ENCODE measurements around the gene MUC5AC.
A peak's percentile ranks its signal among the peaks of the same experiment; 100 is the strongest.

Gene MUC5AC

GRCh38 chr11:1235901-1236315 is 78.2 kb downstream of the MUC5AC start:
- no peaks in the 10 kb centered on the region for H3K79me2 ChIP-seq (ENCODE audit: control insufficient read depth, insufficient read depth, low read length)
- no peak overlapping the region for H2AK5ac ChIP-seq (ENCODE audit: low read length)
- no peak overlapping the region for H2BK15ac ChIP-seq (replicated peaks; ENCODE audit: low read depth)
- H3K23ac ChIP-seq (ENCODE audit: low read length), result no peak overlapping the region
- no peak for DNase-seq
- no peak overlapping the region for H4K5ac ChIP-seq (ENCODE audit: low read length)
- H2BK120ac ChIP-seq (ENCODE audit: low read depth, low read length), result no peak overlapping the region
- no peak overlapping the region for H4K8ac ChIP-seq (ENCODE audit: low read depth, low read length)
- H3K4me3 ChIP-seq (ENCODE audit: low read length), result no peak overlapping the region
- H3K79me1 ChIP-seq (ENCODE audit: low read length), result no peaks in the 10 kb centered on the region
- no peaks in the 10 kb centered on the region for H3K27me3 ChIP-seq (ENCODE audit: insufficient read depth, low read length, poor library complexity)
- WGBS (ENCODE audit: extremely low coverage, insufficient coverage, low lambda C conversion rate), result no CpG with 5 or more reads among the region's 16 CpGs
- no peak overlapping the region for H3K56ac ChIP-seq (ENCODE audit: low read length)
- H3K36me3 ChIP-seq (ENCODE audit: control insufficient read depth, insufficient read depth, low read length), result no peaks in the 10 kb centered on the region
- no peak overlapping the region for H3K27ac ChIP-seq (ENCODE audit: low read depth, low read length)
- H3K18ac ChIP-seq (ENCODE audit: low read length), result no peak overlapping the region
- no peaks in the 10 kb centered on the region for H3K4me1 ChIP-seq (ENCODE audit: control insufficient read depth, low read depth, low read length)
- H3K4ac ChIP-seq (ENCODE audit: low read depth, low read length), result no peak overlapping the region
- no peak overlapping the region for H3K4me2 ChIP-seq (ENCODE audit: low read length)
- no peak overlapping the region for H2BK5ac ChIP-seq (ENCODE audit: low read length)
- H3K9ac ChIP-seq (ENCODE audit: low read length), result no peak overlapping the region

- Histone ChIP-seq H3K56ac (ENCODE audit: low read length) (no peak overlapping the region), H3K79me2 (ENCODE audit: control insufficient read depth, insufficient read depth, low read length) (no peaks in the 10 kb centered on the region), H3K27me3 (ENCODE audit: insufficient read depth, low read length, poor library complexity) (no peaks in the 10 kb centered on the region), H2BK120ac (ENCODE audit: low read depth, low read length) (no peak overlapping the region), H2AK5ac (ENCODE audit: low read length) (no peak overlapping the region), H3K4me3 (ENCODE audit: low read length) (no peak overlapping the region), H3K4me1 (ENCODE audit: control insufficient read depth, low read depth, low read length) (no peaks in the 10 kb centered on the region), H4K8ac (ENCODE audit: low read depth, low read length) (no peak overlapping the region), H2BK15ac (replicated peaks; ENCODE audit: low read depth) (no peak overlapping the region), H3K18ac (ENCODE audit: low read length) (no peak overlapping the region), H3K9ac (ENCODE audit: low read length) (no peak overlapping the region), H3K4ac (ENCODE audit: low read depth, low read length) (no peak overlapping the region), H3K23ac (ENCODE audit: low read length) (no peak overlapping the region), H2BK5ac (ENCODE audit: low read length) (no peak overlapping the region), H3K79me1 (ENCODE audit: low read length) (no peaks in the 10 kb centered on the region), H3K27ac (ENCODE audit: low read depth, low read length) (no peak overlapping the region), H3K36me3 (ENCODE audit: control insufficient read depth, insufficient read depth, low read length) (no peaks in the 10 kb centered on the region), H4K5ac (ENCODE audit: low read length) (no peak overlapping the region), H3K4me2 (ENCODE audit: low read length) (no peak overlapping the region)
- WGBS (ENCODE audit: extremely low coverage, insufficient coverage, low lambda C conversion rate), result no CpG with 5 or more reads among the region's 37 CpGs
- DNase-seq, result no peak
Observed at GRCh38 chr11:1236316-1237127, 78.8 kb downstream of the MUC5AC start.

DNA sequence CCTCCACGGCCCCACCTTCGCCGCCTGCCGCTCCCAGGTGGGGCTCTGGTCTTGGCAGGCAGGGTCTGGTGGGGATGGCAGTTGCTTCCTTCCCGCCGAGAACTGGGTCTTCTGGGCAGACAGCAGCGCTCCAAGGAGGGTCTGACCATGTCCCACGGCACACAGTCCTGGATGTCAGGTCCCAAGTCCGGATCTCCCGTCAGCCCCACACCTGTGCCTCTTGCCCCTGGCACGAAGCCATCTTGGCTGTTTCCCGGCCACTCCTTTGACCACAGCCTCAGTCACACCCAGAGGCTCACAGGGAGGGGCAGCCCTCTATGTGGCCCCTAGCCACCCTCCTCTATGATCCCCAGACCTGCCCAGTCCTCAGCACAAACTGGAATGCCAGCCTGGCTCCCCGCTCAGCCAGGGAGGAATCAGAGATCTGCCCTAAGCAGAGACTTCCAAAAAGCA is 79.4 kb downstream of the MUC5AC start:
- H2BK5ac ChIP-seq (ENCODE audit: low read length), result no peak overlapping the region
- H3K79me1 ChIP-seq (ENCODE audit: low read length), result no peaks in the 10 kb centered on the region
- no peak overlapping the region for H2AK5ac ChIP-seq (ENCODE audit: low read length)
- H3K9ac ChIP-seq (ENCODE audit: low read length), result no peak overlapping the region
- H3K56ac ChIP-seq (ENCODE audit: low read length), result no peak overlapping the region
- H3K27ac ChIP-seq (ENCODE audit: low read depth, low read length), result no peak overlapping the region
- no peak overlapping the region for H3K23ac ChIP-seq (ENCODE audit: low read length)
- no peaks in the 10 kb centered on the region for H3K36me3 ChIP-seq (ENCODE audit: control insufficient read depth, insufficient read depth, low read length)
- H2BK120ac ChIP-seq (ENCODE audit: low read depth, low read length), result no peak overlapping the region
- no peaks in the 10 kb centered on the region for H3K79me2 ChIP-seq (ENCODE audit: control insufficient read depth, insufficient read depth, low read length)
- H2BK15ac ChIP-seq (replicated peaks; ENCODE audit: low read depth), result no peak overlapping the region
- no peaks in the 10 kb centered on the region for H3K27me3 ChIP-seq (ENCODE audit: insufficient read depth, low read length, poor library complexity)
- no CpG with 5 or more reads among the region's 13 CpGs for WGBS (ENCODE audit: extremely low coverage, insufficient coverage, low lambda C conversion rate)
- no peak overlapping the region for H4K8ac ChIP-seq (ENCODE audit: low read depth, low read length)
- DNase-seq, result no peak
- H3K4me2 ChIP-seq (ENCODE audit: low read length), result no peak overlapping the region
- H4K5ac ChIP-seq (ENCODE audit: low read length), result no peak overlapping the region
- H3K4me1 ChIP-seq (ENCODE audit: control insufficient read depth, low read depth, low read length), result no peaks in the 10 kb centered on the region
- H3K4ac ChIP-seq (ENCODE audit: low read depth, low read length), result no peak overlapping the region
- no peak overlapping the region for H3K4me3 ChIP-seq (ENCODE audit: low read length)
- no peak overlapping the region for H3K18ac ChIP-seq (ENCODE audit: low read length)

- Histone ChIP-seq H3K27ac (ENCODE audit: low read depth, low read length) (no peak overlapping the region), H2BK5ac (ENCODE audit: low read length) (no peak overlapping the region), H4K8ac (ENCODE audit: low read depth, low read length) (no peak overlapping the region), H3K4me1 (ENCODE audit: control insufficient read depth, low read depth, low read length) (no peaks in the 10 kb centered on the region), H3K23ac (ENCODE audit: low read length) (no peak overlapping the region), H4K5ac (ENCODE audit: low read length) (no peak overlapping the region), H3K4ac (ENCODE audit: low read depth, low read length) (no peak overlapping the region), H3K79me1 (ENCODE audit: low read length) (no peaks in the 10 kb centered on the region), H3K79me2 (ENCODE audit: control insufficient read depth, insufficient read depth, low read length) (no peaks in the 10 kb centered on the region), H3K9ac (ENCODE audit: low read length) (no peak overlapping the region), H2AK5ac (ENCODE audit: low read length) (no peak overlapping the region), H2BK120ac (ENCODE audit: low read depth, low read length) (no peak overlapping the region), H3K36me3 (ENCODE audit: control insufficient read depth, insufficient read depth, low read length) (no peaks in the 10 kb centered on the region), H3K4me2 (ENCODE audit: low read length) (no peak overlapping the region), H3K4me3 (ENCODE audit: low read length) (no peak overlapping the region), H2BK15ac (replicated peaks; ENCODE audit: low read depth) (no peak overlapping the region), H3K18ac (ENCODE audit: low read length) (no peak overlapping the region), H3K56ac (ENCODE audit: low read length) (no peak overlapping the region), H3K27me3 (ENCODE audit: insufficient read depth, low read length, poor library complexity) (no peaks in the 10 kb centered on the region)
- WGBS (ENCODE audit: extremely low coverage, insufficient coverage, low lambda C conversion rate), result no CpG with 5 or more reads among the region's 10 CpGs
- DNase-seq, result no peak
Observed at GRCh38 chr11:1237851-1238250, 80.1 kb downstream of the MUC5AC start.

GRCh38 chr11:1238767-1239595 is 81.2 kb downstream of the MUC5AC start:
- Histone ChIP-seq H4K5ac (ENCODE audit: low read length) (no peak overlapping the region), H3K27me3 (ENCODE audit: insufficient read depth, low read length, poor library complexity) (no peaks in the 10 kb centered on the region), H3K79me2 (ENCODE audit: control insufficient read depth, insufficient read depth, low read length) (no peaks in the 10 kb centered on the region), H3K18ac (ENCODE audit: low read length) (no peak overlapping the region), H3K56ac (ENCODE audit: low read length) (no peak overlapping the region), H2AK5ac (ENCODE audit: low read length) (no peak overlapping the region), H3K4me3 (ENCODE audit: low read length) (no peak overlapping the region), H3K23ac (ENCODE audit: low read length) (no peak overlapping the region), H2BK120ac (ENCODE audit: low read depth, low read length) (no peak overlapping the region), H2BK5ac (ENCODE audit: low read length) (no peak overlapping the region), H3K36me3 (ENCODE audit: control insufficient read depth, insufficient read depth, low read length) (no peaks in the 10 kb centered on the region), H3K4ac (ENCODE audit: low read depth, low read length) (no peak overlapping the region), H3K4me1 (ENCODE audit: control insufficient read depth, low read depth, low read length) (no peaks in the 10 kb centered on the region), H3K79me1 (ENCODE audit: low read length) (no peaks in the 10 kb centered on the region), H3K9ac (ENCODE audit: low read length) (no peak overlapping the region), H2BK15ac (replicated peaks; ENCODE audit: low read depth) (no peak overlapping the region), H3K27ac (ENCODE audit: low read depth, low read length) (no peak overlapping the region), H3K4me2 (ENCODE audit: low read length) (no peak overlapping the region), H4K8ac (ENCODE audit: low read depth, low read length) (no peak overlapping the region)
- no CpG with 5 or more reads among the region's 34 CpGs for WGBS (ENCODE audit: extremely low coverage, insufficient coverage, low lambda C conversion rate)
- DNase-seq, result peak; percentile 37

Data from mesendoderm (in vitro differentiated cells).